ENCODE measurements around the gene ATXN10. TPM values are rescaled to one million over a fixed set of nuclear protein-coding genes. Genes with fewer than 3 reads are reported as not detected.

Gene ATXN10
- total RNA-seq, 1 donor from 2014 or later: 156 TPM

DNA sequence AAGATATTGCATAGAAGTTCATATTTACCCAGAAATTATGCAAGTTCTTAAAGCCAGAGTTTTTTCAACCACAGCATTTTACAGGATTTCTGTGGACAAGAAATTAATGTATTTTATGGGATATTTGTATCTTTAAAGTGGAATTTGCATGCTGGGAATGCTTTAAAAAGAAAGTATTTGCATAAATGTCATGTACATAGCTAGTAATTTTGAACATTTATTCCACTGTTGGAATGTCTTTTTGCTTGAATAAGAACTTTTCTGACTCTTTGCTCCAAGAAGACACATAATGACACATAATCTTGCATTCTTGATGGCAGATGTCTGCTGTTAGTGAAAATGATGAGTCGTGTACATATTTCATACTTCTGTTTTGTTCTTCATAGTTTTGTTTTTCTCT is 66.6 kb downstream of the ATXN10 start:
- intact Hi-C loops (cut with DNase I): no loop called here
- DNase-seq (ENCODE audit: low spot score): no peak

- no peak for DNase-seq (ENCODE audit: low spot score)
- intact Hi-C loops (cut with DNase I): no loop called here
These were observed 68.6 kb downstream of the ATXN10 start for GRCh38 chr22:45740236-45740635.

DNA sequence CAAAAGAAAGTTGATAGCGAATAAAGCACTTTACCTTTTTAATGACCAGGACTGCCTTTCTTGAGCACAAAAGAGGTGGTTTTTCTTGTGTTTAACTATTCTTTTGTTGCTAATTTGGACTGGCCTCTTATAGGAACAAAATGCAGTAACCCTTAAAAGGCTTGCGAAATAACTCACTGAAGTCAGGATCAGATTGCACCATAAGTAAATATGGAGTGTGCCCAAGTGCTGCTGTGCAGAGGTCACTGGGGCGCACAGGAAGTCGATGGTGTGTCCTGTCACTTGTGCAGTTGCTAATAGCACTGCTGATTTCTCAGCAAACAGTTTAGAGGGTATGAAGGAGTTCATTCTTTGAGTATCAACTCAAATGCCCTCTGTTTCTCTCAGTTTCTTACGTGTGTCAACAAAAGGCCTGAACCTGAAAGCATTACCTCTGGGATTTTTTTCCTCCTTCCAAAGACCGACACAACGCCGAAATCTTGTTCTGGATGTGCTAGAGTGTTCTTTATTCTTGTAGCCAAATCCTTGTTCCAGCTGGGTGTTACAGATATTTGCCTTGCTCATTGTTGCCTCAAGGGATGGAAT is 71.3 kb downstream of the ATXN10 start:
- no peak for DNase-seq (ENCODE audit: low spot score)
- intact Hi-C loops (cut with DNase I): no loop called here

DNA sequence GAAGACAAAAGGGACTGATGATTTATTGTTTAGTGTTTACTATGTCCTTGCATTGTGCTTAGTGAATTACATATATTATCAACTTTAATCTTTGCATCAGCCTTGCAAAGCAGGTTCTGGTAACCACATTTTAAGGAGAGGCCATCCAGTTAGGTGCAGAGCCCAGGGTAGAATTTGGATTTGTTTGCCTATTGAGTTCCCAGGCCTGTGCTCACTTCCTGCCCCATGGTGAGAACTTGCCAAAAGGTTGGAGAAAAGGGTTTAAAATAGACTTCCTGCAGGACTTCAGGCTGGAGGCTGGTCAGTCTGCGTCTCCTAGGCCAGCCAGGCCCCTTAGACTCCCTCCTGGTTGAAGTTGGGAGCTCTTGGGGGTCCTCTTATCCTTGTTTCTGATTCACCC is 72.1 kb downstream of the ATXN10 start:
- DNase-seq (ENCODE audit: low spot score): no peak
- intact Hi-C loops (cut with DNase I): no loop called here

DNA sequence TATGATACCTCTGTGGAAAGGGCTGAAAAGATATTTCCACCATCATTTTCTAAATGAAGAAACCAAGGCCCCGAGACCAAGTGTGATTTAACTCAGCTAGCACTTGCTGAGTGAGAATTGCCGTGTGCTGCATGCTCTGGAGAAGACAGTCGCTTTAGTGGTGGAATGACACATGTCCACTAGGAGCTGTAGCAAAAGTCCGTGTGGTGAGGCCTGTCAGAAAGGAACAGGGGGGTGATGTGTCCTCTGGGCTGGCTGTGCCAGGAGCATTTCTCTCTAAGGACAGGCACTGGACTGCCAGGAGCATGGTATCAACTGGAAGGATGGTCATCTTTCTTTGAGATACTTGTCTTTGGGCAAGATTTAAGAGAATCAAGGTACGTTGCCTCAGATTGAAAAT is 72.8 kb downstream of the ATXN10 start:
- intact Hi-C loops (cut with DNase I): no loop called here
- DNase-seq (ENCODE audit: low spot score): no peak

DNA sequence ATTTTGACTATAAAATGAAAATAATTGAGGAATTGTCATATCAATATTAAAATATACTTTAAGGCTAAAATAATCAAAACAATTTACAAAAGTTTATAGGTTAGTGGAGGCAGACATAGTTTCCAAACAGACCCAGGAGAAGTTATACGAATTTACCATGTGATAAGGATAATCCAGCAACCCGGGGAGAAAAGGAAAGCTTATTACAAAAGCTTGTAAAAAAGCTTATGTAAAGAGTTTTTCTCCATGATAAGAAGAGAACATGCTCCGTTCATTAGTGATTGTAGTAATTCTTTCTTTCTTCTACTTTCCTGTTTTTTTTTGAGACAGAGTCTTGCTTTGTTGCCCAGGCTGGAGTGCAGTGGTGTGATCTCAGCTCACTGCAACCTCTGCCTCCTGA is 79.0 kb downstream of the ATXN10 start:
- intact Hi-C loops (cut with DNase I): no loop called here
- no peak for DNase-seq (ENCODE audit: low spot score)

- DNase-seq (ENCODE audit: low spot score): no peak
- intact Hi-C loops (cut with DNase I): no loop called here
These were observed 80.4 kb downstream of the ATXN10 start for GRCh38 chr22:45752036-45752435.

GRCh38 chr22:45754822-45755221 is 83.2 kb downstream of the ATXN10 start:
- intact Hi-C loops (cut with DNase I): no loop called here
- no peak for DNase-seq (ENCODE audit: low spot score)

GRCh38 chr22:45756558-45756957 is 84.9 kb downstream of the ATXN10 start:
- intact Hi-C loops (cut with DNase I): no loop called here
- no peak for DNase-seq (ENCODE audit: low spot score)

GRCh38 chr22:45757068-45757467 is 85.4 kb downstream of the ATXN10 start:
- intact Hi-C loops (cut with DNase I): no loop called here
- no peak for DNase-seq (ENCODE audit: low spot score)

DNA sequence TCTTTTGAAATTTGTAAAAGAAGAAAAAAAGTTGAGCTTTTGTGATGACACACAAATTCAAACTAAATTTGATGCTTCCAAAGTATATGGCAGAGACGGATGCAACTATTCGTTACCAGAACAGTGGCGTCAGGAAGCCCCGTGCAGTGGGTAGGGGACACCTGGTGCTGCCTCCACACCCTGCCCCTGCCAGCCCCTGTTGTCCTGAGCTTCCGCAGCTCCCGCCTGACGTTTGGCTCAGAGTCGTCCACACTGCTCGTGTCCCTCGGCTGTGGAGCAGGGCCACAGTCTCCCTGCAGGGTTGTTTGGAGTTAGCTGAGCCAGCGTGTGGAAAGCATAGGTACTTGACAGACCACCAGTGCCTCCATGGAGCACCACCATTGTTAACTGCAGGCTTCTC is 86.3 kb downstream of the ATXN10 start:
- no peak for DNase-seq (ENCODE audit: low spot score)
- intact Hi-C loops (cut with DNase I): no loop called here

DNA sequence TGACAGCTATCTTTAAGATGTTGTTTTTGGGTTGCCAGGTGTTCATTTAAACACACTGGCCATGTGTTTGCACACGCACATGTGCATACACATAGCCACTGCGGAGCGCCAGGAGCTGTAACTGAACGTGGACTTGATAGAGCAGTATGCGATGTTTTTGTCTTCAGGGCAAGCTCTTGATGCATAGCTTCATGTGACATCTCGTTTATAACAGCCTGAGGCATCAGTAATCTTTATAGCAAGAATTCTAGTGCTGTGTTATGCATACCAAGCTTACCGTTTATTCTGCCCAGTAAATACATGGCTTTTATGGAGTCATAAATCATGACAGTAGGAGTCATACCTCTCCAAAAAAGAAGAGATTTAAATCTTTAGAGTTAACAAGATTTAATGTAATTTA is 87.0 kb downstream of the ATXN10 start:
- intact Hi-C loops (cut with DNase I): no loop called here
- DNase-seq (ENCODE audit: low spot score): no peak

GRCh38 chr22:45760682-45761081 is 89.0 kb downstream of the ATXN10 start:
- no peak for DNase-seq (ENCODE audit: low spot score)
- intact Hi-C loops (cut with DNase I): no loop called here

- intact Hi-C loops (cut with DNase I): no loop called here
- DNase-seq (ENCODE audit: low spot score): no peak
These were observed 91.1 kb downstream of the ATXN10 start for GRCh38 chr22:45762545-45763235.

DNA sequence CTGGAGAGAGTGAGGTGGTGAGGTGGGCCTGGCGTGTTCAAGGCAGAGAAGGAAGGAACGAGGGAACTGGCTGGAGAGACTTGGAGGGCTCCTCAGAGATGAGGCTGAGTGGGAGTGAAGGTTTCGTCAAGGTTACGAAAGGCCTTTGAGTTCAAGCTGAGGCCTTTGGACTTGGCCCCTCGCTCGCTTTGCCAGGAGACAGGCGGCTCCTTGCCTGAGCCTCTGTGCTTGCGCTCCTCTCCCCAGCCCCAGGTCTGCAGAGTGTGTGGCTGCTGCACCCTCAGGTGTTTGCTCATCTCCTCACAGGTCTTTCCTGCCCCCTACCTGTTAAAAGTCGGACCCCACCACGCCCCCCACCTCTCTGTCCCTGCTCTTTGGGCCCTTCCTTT is 91.6 kb downstream of the ATXN10 start:
- intact Hi-C loops (cut with DNase I): no loop called here
- DNase-seq (ENCODE audit: low spot score): no peak

GRCh38 chr22:45768490-45768889 is 96.9 kb downstream of the ATXN10 start:
- no peak for DNase-seq (ENCODE audit: low spot score)
- intact Hi-C loops (cut with DNase I): no loop called here

DNA sequence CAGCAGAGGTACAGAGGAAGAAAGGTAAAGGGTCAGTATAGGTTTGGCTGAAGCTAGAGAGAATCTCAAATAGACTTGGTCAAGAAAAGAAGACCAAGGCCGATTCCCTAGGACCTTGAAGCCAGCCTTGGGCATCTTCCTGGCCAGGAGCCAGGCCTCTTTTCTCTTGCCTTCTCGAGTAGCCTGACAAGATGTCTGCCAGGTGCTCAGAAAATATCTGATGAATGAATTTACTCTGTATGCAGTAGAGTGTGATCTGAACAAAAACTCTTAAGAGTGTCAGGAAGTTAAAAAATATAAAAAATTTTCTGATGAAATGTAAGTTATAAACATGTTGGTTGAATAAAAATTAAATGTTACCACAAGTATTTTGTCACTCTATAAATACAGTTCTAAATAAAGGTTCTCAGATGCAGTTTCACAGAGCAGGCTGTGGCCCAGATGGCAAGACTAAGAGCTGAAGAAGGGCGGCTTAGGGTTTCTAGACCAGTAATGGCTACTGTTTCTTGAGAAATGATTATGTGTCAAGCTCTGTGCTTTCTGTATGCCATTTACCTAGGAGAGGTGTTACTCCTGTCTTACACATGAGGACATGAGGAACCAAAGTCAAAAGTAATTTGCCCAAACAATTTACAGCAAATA is 98.1 kb downstream of the ATXN10 start:
- no peak for DNase-seq (ENCODE audit: low spot score)
- intact Hi-C loops (cut with DNase I): no loop called here

DNA sequence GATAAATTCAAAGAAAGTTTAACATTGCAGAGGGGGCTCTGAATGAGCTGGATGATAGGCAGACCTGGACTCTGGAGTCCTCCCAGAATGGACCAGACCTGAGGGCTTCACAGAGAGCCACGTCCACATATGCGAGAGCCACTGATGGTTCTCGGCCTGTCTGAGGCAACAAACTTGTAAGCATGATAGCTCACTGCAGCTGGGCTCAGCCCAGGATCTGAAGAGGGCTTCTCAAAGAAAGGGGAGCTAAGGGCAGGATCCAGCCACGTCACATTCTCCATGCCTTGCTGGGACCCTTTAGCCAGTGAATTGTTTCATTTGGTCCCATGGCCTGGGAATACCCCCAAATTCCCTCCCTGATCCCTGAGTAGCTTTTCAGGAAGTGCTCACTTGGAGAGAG is 98.9 kb downstream of the ATXN10 start:
- intact Hi-C loops (cut with DNase I): no loop called here

DNA sequence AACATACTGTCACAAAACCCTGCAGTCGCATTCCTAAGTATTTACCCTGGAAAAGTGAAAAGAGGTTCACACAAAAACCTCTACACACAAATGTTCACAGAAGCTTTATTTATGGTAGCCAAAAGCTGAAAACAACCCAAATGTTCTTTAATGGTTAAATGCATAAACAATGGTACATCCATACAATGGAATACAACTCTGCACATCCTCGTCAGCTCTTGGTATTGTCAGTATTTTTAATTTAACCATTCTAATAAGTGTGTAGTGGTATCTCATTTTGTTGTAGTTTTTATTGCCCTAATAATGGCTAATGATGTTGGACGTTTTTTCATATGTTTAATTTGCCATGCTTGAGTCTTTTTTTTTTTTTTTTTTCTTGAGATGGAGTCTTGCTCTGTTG is 99.4 kb downstream of the ATXN10 start:
- intact Hi-C loops (cut with DNase I): no loop called here
- no peak for DNase-seq (ENCODE audit: low spot score)

More for the DNA sequence above, 98.9 kb downstream of the ATXN10 start:
- no peak for DNase-seq (ENCODE audit: low spot score)

DNA sequence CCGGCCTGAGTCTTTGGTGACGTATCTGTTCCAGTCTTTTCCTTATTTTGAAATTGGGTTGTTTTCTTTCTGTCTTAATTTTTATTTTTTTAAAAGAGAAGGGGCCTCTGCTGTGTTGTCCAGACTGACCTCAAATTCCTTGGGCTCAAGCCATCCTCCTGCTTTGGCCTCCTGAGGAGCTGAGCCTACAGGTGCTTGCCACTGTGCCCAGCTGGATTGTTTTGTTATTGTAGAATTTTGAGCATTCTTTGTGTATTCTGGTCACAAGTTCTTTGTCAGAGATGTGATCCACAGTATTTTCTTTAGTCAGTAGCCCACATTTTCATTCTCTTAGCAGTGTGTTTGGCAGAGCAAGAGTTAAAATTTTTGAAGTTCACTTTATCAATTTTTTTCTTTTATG is 100.1 kb downstream of the ATXN10 start:
- intact Hi-C loops (cut with DNase I): no loop called here
- no peak for DNase-seq (ENCODE audit: low spot score)

DNA sequence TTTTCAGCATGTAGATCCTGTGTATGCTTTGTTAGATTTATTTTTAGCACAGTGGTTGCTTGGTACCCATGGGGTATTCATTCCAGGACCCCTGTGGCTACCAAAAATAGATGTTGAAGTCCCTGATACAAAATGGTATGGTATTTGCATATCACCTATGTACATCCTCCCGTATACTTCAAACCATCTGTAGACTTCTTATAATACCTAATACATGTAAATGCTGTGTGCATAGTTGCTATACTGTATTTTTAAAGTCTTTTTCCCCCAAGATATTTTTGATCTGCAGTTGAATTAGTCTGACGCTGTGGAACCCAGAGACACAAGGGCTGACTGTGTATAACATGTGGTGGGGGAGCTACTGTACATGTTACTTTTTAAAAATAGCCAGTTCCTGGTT is 101.1 kb downstream of the ATXN10 start:
- no peak for DNase-seq (ENCODE audit: low spot score)
- intact Hi-C loops (cut with DNase I): no loop called here

Data from cardiac septum (tissue), 1 donor.